ENCODE data around the gene TMEM212. TPM values are rescaled to one million over a fixed set of nuclear protein-coding genes. Genes with fewer than 3 reads are reported as not detected.

Gene TMEM212
- total and polyA plus RNA-seq, 2 experiments from 2014 or later = not detected

GRCh38 chr3:171871392-171872274 lies 28.5 kb downstream of the TMEM212 start:
- Histone ChIP-seq H3K36me3 (ENCODE audit: low read depth) (no peaks in the 10 kb centered on the region), H3F3A (ENCODE audit: insufficient read depth) (peaks cover 38% of the 10 kb centered on the region), H3K79me2 (ENCODE audit: insufficient read depth) (no peaks in the 10 kb centered on the region), H2AFZ (no peak overlapping the region), H3K9me2 (ENCODE audit: insufficient read depth) (no peaks in the 10 kb centered on the region; the same call in 1 of the 2 replicates), H3K9ac (no peak overlapping the region), H3K27me3 (replicated peaks; ENCODE audit: insufficient read depth) (no peaks in the 10 kb centered on the region), H3K4me3 (no peak overlapping the region), H3K27ac (no peak overlapping the region), H3K4me1 (ENCODE audit: insufficient read depth) (peaks cover 35% of the 10 kb centered on the region), H4K20me1 (ENCODE audit: insufficient read depth) (no peaks in the 10 kb centered on the region), H3K9me3 (ENCODE audit: low read depth) (no peaks in the 10 kb centered on the region), H3K4me2 (ENCODE audit: unreplicated experiment) (no peak overlapping the region)
- in situ Hi-C loops (cut with MboI) = no loop called here
- DNase-seq = peak; percentile 51
- WGBS, 2 experiments (ENCODE audit: low coverage in 1 of 2, low lambda C conversion rate in 2 of 2, missing lambda C conversion rate in 2 of 2) = 87% methylated on average over 8 of the region's 8 CpGs
- TF ChIP-seq EZH2 (IDR thresholded peaks at IDR 0.05; ENCODE audit: insufficient read depth, poor library complexity, severe bottlenecking) (no peak), EZH2phosphoT487 (IDR thresholded peaks at IDR 0.05; ENCODE audit: insufficient read depth, low read depth) (no peak)

GRCh38 chr3:171873580-171873979 lies 30.4 kb downstream of the TMEM212 start:
- Histone ChIP-seq H3K27me3 (replicated peaks; ENCODE audit: insufficient read depth) (no peaks in the 10 kb centered on the region), H3K9me2 (ENCODE audit: insufficient read depth) (no peaks in the 10 kb centered on the region; the same call in 1 of the 2 replicates), H3K9ac (peak overlapping the region; percentile 59), H3K27ac (peak overlapping the region; percentile 88), H3K4me3 (peak overlapping the region; percentile 24), H3K4me1 (ENCODE audit: insufficient read depth) (peaks cover 49% of the 10 kb centered on the region), H3K79me2 (ENCODE audit: insufficient read depth) (no peaks in the 10 kb centered on the region), H3F3A (ENCODE audit: insufficient read depth) (peaks cover 45% of the 10 kb centered on the region), H2AFZ (0 out of 2 replicates have a peak overlapping the region, but pooled peaks have one; percentile 4), H3K9me3 (ENCODE audit: low read depth) (no peaks in the 10 kb centered on the region), H3K4me2 (ENCODE audit: unreplicated experiment) (peak overlapping the region; percentile 58), H4K20me1 (ENCODE audit: insufficient read depth) (no peaks in the 10 kb centered on the region), H3K36me3 (ENCODE audit: low read depth) (no peaks in the 10 kb centered on the region)
- 0 to 3% methylated on average over 1 of the region's 1 CpG for WGBS, 2 experiments (ENCODE audit: low coverage in 1 of 2, low lambda C conversion rate in 2 of 2, missing lambda C conversion rate in 2 of 2)
- DNase-seq = peak; percentile 78
- TF ChIP-seq EZH2phosphoT487 (IDR thresholded peaks at IDR 0.05; ENCODE audit: insufficient read depth, low read depth) = no peak
- TF ChIP-seq EZH2 (IDR thresholded peaks at IDR 0.05; ENCODE audit: insufficient read depth, poor library complexity, severe bottlenecking) = no peak
- in situ Hi-C loops (cut with MboI) = no loop called here

DNA sequence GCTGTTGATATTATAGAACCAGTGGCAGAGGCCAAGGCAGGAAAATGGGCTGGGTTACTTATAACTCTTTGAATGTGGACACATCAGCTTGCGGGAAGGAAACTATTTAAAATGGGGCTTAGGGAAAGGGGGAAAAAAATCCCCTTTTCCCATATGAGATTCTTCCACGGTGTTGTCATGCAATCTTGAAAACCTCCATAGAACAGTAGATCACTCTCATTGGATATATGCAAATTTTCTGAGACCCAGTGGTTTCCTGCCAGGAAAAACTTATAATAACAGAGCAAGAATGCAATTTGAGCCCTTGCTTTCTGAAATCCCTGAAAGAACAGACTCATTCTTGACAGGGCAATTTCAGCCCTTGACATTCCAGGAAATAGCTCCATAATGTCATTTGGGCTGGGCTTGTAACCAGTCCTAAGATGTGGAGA lies 31.1 kb downstream of the TMEM212 start:
- peak overlapping the region; percentile 88 for H3K27ac ChIP-seq
- H3K4me3 ChIP-seq = peak overlapping the region; percentile 42
- peak overlapping the region; percentile 76 for H3K4me2 ChIP-seq (ENCODE audit: unreplicated experiment)
- H2AFZ ChIP-seq = no peak overlapping the region
- WGBS, 2 experiments (ENCODE audit: low coverage in 1 of 2, low lambda C conversion rate in 2 of 2, missing lambda C conversion rate in 2 of 2) = 2 to 3% methylated on average over 2 of the region's 2 CpGs
- peaks cover 52% of the 10 kb centered on the region for H3F3A ChIP-seq (ENCODE audit: insufficient read depth)
- no peaks in the 10 kb centered on the region for H3K9me3 ChIP-seq (ENCODE audit: low read depth)
- TF ChIP-seq EZH2phosphoT487 (IDR thresholded peaks at IDR 0.05; ENCODE audit: insufficient read depth, low read depth) (no peak), EZH2 (IDR thresholded peaks at IDR 0.05; ENCODE audit: insufficient read depth, poor library complexity, severe bottlenecking) (no peak)
- peak; percentile 91 for DNase-seq
- no peaks in the 10 kb centered on the region for H4K20me1 ChIP-seq (ENCODE audit: insufficient read depth)
- H3K9ac ChIP-seq = peak overlapping the region; percentile 61
- no peaks in the 10 kb centered on the region for H3K36me3 ChIP-seq (ENCODE audit: low read depth)
- H3K79me2 ChIP-seq (ENCODE audit: insufficient read depth) = no peaks in the 10 kb centered on the region
- peaks cover 56% of the 10 kb centered on the region for H3K4me1 ChIP-seq (ENCODE audit: insufficient read depth)
- no peaks in the 10 kb centered on the region; the same call in 1 of the 2 replicates for H3K9me2 ChIP-seq (ENCODE audit: insufficient read depth)
- H3K27me3 ChIP-seq (replicated peaks; ENCODE audit: insufficient read depth) = no peaks in the 10 kb centered on the region
- in situ Hi-C loops (cut with MboI) = no loop called here

DNA sequence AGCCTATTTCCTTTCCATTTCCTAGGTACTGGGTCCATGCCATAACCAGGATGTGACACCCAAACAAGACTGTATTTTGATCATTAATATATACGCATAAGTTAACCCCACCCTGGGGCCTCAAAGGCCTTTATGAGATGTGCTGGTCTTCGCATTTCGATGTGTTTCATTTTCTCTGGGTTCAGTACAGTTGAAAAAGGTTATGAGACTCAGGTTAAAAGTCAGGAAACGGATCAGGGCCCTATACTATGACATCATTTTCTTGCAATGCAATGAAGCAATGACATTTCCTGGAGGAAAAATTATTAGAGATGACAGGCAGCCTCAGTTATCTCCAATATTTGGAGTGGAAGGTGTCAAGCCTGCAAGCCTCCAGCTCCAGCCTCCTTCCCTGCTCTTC lies 31.7 kb downstream of the TMEM212 start:
- WGBS, 2 experiments (ENCODE audit: low coverage in 1 of 2, low lambda C conversion rate in 2 of 2, missing lambda C conversion rate in 2 of 2) = 65 to 74% methylated on average over 4 of the region's 4 CpGs
- Histone ChIP-seq H3K9me2 (ENCODE audit: insufficient read depth) (no peaks in the 10 kb centered on the region; the same call in 1 of the 2 replicates), H3F3A (ENCODE audit: insufficient read depth) (peaks cover 53% of the 10 kb centered on the region), H3K79me2 (ENCODE audit: insufficient read depth) (no peaks in the 10 kb centered on the region), H3K27ac (peak overlapping the region; percentile 88), H2AFZ (no peak overlapping the region), H3K9me3 (ENCODE audit: low read depth) (no peaks in the 10 kb centered on the region), H3K27me3 (replicated peaks; ENCODE audit: insufficient read depth) (no peaks in the 10 kb centered on the region), H3K4me3 (peak overlapping the region; percentile 42), H3K36me3 (ENCODE audit: low read depth) (no peaks in the 10 kb centered on the region), H3K4me1 (ENCODE audit: insufficient read depth) (peaks cover 58% of the 10 kb centered on the region), H3K9ac (peak overlapping the region; percentile 61), H4K20me1 (ENCODE audit: insufficient read depth) (no peaks in the 10 kb centered on the region), H3K4me2 (ENCODE audit: unreplicated experiment) (peak overlapping the region; percentile 76)
- in situ Hi-C loops (cut with MboI) = no loop called here
- TF ChIP-seq EZH2 (IDR thresholded peaks at IDR 0.05; ENCODE audit: insufficient read depth, poor library complexity, severe bottlenecking) (no peak), EZH2phosphoT487 (IDR thresholded peaks at IDR 0.05; ENCODE audit: insufficient read depth, low read depth) (no peak)
- peak; percentile 39 for DNase-seq

Measured in GM23248 (cell line).